Tibial artery (tissue), 4 donors: ENCODE results near the gene KBTBD7.

Experiments
- DNase-seq, 2 donors: peaks; one replicate each; pipeline ENCODE4 v3.0.0-alpha.2; 2019
- H3K27ac ChIP-seq, 2 donors: fragments of 200-600 bp; sonication (generic) in 1 of 2; 1 replicate in 1 of 2; 2 replicates in 1 of 2; pipeline ENCODE4 v1.5.1; 2018 to 2019; ENCODE audit warnings: mild to moderate bottlenecking in 1 of 2
- H3K27me3 ChIP-seq, 2 donors: fragments of 200-600 bp; sonication (generic) in 1 of 2; one replicate each; pipeline versions ENCODE4 v1.5.1 to v1.6.0; 2016 to 2019
- H3K36me3 ChIP-seq, 3 donors: fragments of 200-600 bp; sonication (generic) in 2 of 3; one replicate each; pipeline ENCODE4 v1.5.1; 2016 to 2019; ENCODE audit warnings: mild to moderate bottlenecking in 2 of 3
- H3K4me1 ChIP-seq, 4 donors: fragments of 200-600 bp; sonication (generic) in 2 of 4; 1 replicate in 3 of 4; 2 replicates in 1 of 4; pipeline ENCODE4 v1.5.1; 2016 to 2019
- H3K4me3 ChIP-seq, 2 donors: fragments of 200-600 bp; sonication (generic) in 1 of 2; 1 replicate in 1 of 2; 2 replicates in 1 of 2; pipeline ENCODE4 v1.5.1; 2018 to 2019; ENCODE audit warnings: mild to moderate bottlenecking in 2 of 2
- H3K9me3 ChIP-seq, 3 donors: fragments of 200-600 bp; sonication (generic) in 1 of 3; one replicate each; pipeline ENCODE4 v1.5.1; 2016 to 2019
- intact Hi-C: fragments of 100-400 bp; cut with DNase I; formaldehyde crosslinking; loops from one replicate; pipeline ENCODE4 v1.15.0; 2023; ENCODE audit warnings: low total_unique reads
- TF ChIP-seq, protein P1 (sequence below), 2 experiments: fragments of 200-600 bp in 1 of 2; fragments of 450-650 bp in 1 of 2; IDR thresholded peaks; one replicate each; pipeline ENCODE4 v1.5.1; 2017 to 2019; ENCODE audit warnings: antibody characterized with exemption in 2 of 2, mild to moderate bottlenecking in 1 of 2, moderate library complexity in 1 of 2

KBTBD7 gene

DNA sequence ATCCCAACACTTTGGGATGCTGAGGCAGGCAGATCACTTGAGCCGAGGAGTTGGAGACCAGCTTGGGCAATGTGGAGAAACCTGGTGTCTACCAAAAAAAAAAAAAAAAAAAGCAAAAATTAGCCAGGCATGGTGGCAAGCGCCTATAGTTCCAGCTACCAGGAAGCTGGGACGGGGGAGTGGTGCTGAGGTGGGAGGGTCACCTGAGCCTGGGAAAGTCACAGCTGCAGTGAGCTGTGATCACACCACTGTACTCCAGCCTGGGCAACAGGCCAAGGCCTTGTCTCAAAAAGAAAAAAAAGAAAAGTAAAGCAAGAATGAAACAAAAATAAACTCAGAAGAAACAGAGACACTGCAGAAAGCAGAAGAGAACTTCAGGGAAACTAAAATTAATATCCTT, 37.4 kb upstream of the KBTBD7 start:
- Histone ChIP-seq H3K4me3 (no peak overlapping the region), H3K4me1 (no peaks in the 10 kb centered on the region), H3K27ac (no peak overlapping the region), H3K36me3 (peaks cover 9 to 18% (median 14%) of the 10 kb centered on the region in 3 donors), H3K27me3 (no peaks in the 10 kb centered on the region), H3K9me3 (no peaks in the 10 kb centered on the region)
- intact Hi-C loops, result no loop called here
- TF ChIP-seq, protein P1, sequence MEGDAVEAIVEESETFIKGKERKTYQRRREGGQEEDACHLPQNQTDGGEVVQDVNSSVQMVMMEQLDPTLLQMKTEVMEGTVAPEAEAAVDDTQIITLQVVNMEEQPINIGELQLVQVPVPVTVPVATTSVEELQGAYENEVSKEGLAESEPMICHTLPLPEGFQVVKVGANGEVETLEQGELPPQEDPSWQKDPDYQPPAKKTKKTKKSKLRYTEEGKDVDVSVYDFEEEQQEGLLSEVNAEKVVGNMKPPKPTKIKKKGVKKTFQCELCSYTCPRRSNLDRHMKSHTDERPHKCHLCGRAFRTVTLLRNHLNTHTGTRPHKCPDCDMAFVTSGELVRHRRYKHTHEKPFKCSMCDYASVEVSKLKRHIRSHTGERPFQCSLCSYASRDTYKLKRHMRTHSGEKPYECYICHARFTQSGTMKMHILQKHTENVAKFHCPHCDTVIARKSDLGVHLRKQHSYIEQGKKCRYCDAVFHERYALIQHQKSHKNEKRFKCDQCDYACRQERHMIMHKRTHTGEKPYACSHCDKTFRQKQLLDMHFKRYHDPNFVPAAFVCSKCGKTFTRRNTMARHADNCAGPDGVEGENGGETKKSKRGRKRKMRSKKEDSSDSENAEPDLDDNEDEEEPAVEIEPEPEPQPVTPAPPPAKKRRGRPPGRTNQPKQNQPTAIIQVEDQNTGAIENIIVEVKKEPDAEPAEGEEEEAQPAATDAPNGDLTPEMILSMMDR (IDR thresholded peaks at IDR 0.05), result no peak
- no peak for DNase-seq

- H3K9me3 ChIP-seq, result no peaks in the 10 kb centered on the region
- intact Hi-C loops, result no loop called here
- peaks cover 9 to 19% (median 19%) of the 10 kb centered on the region in 3 donors for H3K36me3 ChIP-seq
- no peak for DNase-seq
- no peak overlapping the region for H3K4me3 ChIP-seq
- no peak overlapping the region for H3K27ac ChIP-seq
- H3K27me3 ChIP-seq, result no peaks in the 10 kb centered on the region
- H3K4me1 ChIP-seq, result no peaks in the 10 kb centered on the region
- TF ChIP-seq, protein P1 (IDR thresholded peaks at IDR 0.05), result no peak
Observed at GRCh38 chr13:41231025-41231677, 36.8 kb upstream of the KBTBD7 start.

DNA sequence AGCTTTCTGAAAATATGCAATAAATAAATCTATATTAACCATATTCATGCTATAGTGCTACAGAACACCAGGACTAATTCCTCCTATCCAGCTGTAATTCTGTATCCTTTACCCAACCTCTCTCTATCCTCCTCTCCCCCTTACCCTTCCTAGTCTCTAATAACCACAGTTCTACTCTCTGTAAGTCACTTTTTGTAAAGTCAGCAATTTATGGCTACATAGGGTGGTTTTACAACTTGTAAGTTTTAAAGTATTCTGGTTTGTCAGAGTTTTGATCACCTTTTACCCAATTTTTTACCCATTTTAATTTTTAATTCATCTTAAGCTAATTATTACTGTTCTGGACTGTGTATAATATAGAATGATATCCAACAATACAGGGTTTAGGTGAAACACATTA, 35.0 kb upstream of the KBTBD7 start:
- no peak for DNase-seq
- intact Hi-C loops, result no loop called here
- no peaks in the 10 kb centered on the region for H3K4me1 ChIP-seq
- peaks cover 9 to 21% (median 12%) of the 10 kb centered on the region in 3 donors for H3K36me3 ChIP-seq
- no peaks in the 10 kb centered on the region for H3K9me3 ChIP-seq
- H3K27ac ChIP-seq, result no peak overlapping the region
- TF ChIP-seq, protein P1 (IDR thresholded peaks at IDR 0.05), result no peak
- H3K27me3 ChIP-seq, result no peaks in the 10 kb centered on the region
- no peak overlapping the region for H3K4me3 ChIP-seq

DNA sequence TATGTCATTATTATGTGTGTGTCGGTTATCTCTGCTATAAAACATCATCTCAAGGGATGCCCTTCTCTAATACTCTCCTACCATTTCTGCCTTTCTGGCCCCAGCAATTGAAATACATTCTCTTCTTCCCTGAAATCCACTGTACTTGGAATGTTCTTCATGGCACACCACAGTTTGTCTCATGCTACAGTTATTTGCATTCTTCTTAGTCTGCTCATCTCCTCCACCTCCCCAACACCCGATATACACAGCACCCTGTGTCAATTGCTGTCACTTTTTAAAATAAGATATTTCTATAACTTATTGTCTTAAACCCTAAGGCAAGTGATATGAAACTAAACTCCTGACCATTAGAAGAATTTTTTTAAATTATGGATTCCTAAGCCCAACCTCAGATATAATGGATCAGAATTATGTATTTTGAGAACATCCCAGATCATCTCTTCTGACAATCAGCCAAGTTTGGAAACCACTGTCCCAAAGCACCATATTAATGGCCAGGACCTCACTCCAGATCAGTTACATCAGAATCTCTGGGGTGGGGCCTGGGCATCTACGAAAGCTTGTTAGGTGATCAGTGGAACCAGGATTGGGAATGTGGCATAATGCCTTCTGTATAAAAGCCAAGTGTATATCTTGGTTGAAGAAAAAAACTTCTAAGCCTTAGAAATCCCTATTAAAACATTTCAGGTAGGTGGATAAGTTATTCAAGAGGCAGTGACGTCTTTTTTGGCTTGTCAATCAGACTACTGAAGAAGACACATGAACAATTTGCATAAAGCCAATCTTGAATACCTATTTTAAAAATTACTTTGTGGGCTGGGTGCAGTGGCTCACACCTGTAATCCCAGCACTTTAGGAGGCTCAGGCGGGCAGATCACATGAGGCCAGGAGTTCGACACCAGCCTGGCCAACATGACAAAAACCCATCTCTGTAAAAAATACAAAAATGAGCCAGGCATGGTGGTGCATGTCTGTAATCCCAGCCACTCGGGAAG, 30.0 kb upstream of the KBTBD7 start:
- no peak overlapping the region for H3K4me3 ChIP-seq
- H3K27me3 ChIP-seq, result no peaks in the 10 kb centered on the region
- no peak overlapping the region for H3K27ac ChIP-seq
- TF ChIP-seq, protein P1 (IDR thresholded peaks at IDR 0.05), result no peak
- H3K9me3 ChIP-seq, result no peaks in the 10 kb centered on the region
- no peak for DNase-seq
- no peaks in the 10 kb centered on the region for H3K4me1 ChIP-seq
- H3K36me3 ChIP-seq, result peaks cover 0 to 20% (median 5%) of the 10 kb centered on the region in 3 donors
- intact Hi-C loops, result no loop called here

GRCh38 chr13:41222259-41222852, 28.0 kb upstream of the KBTBD7 start:
- Histone ChIP-seq H3K9me3 (no peaks in the 10 kb centered on the region), H3K36me3 (peaks cover 0 to 20% (median 5%) of the 10 kb centered on the region in 3 donors), H3K27ac (no peak overlapping the region), H3K4me1 (no peaks in the 10 kb centered on the region), H3K27me3 (no peaks in the 10 kb centered on the region), H3K4me3 (no peak overlapping the region)
- TF ChIP-seq, protein P1 (IDR thresholded peaks at IDR 0.05), result peak; percentile 72 to 76
- peak in 1 of 2 donors; percentile 47 for DNase-seq
- intact Hi-C loops, result no loop called here
